Uterine smooth muscle cell (primary cell): ENCODE measurements around the gene IGIP. TPM values are rescaled to one million over a fixed set of nuclear protein-coding genes. Genes with fewer than 3 reads are reported as not detected.

Source experiments
- total RNA-seq: library from RNA; depleted of rRNA; stranded (reverse); fragments of >200 nt; gene quantifications from 2 replicates; pipeline ENCODE4 v1.2.3, GENCODE V29; 2014

IGIP gene
- 8.2 and 15.2 TPM in 2 replicates for total RNA-seq

GRCh38 chr5:140125637-140126036 is at the start of gene IGIP:
TSS of gene IGIP (plus strand) at chr5:140125937. CDS start at chr5:140128477, 2,540 bp downstream.

GRCh38 chr5:140113699-140114263 is 12.0 kb upstream of the IGIP start, which contains the start of gene PURA:
TSS of gene PURA (plus strand) at chr5:140114109. CDS start at chr5:140114182, 73 bp downstream.

GRCh38 chr5:140174465-140175366 is 49.0 kb downstream of the IGIP start, which contains the start of gene CYSTM1:
TSS of gene CYSTM1 (plus strand) at chr5:140175188. CDS start at chr5:140194466, 19,278 bp downstream.

Other genes with a start within 250 kb of the IGIP start
- gene NRG2, start 82.6 kb upstream of the IGIP start, total RNA-seq = 0.37 and 0.77 TPM in 2 replicates
- 13.8 and 22.7 TPM in 2 replicates for gene PURA, start 11.8 kb upstream of the IGIP start, total RNA-seq
- 9.1 and 20.1 TPM in 2 replicates for gene CYSTM1, start 49.3 kb downstream of the IGIP start, total RNA-seq
- gene PFDN1, start 177.2 kb downstream of the IGIP start, total RNA-seq = 44.2 and 75.5 TPM in 2 replicates
- gene HBEGF, start 220.7 kb downstream of the IGIP start, total RNA-seq = 6.0 and 12.4 TPM in 2 replicates
- gene SLC4A9, start 234.3 kb downstream of the IGIP start, total RNA-seq = not detected in 2 replicates